Mesenchymal stem cell (in vitro differentiated cells and primary cell): Measurements from ENCODE around the gene PRKG1.

ENCODE experiments used
- DNase-seq: peaks from one replicate; pipeline ENCODE4 v3.0.0-alpha.2; 2013
- H2AFZ ChIP-seq: one replicate; pipeline ENCODE4 v1.6.1; 2013; ENCODE audit warnings: low read depth, mild to moderate bottlenecking, control low read depth, inconsistent platforms, low read length, moderate library complexity
- H2AK5ac ChIP-seq: 2 replicates; pipeline ENCODE4 v1.6.1; 2013; ENCODE audit warnings: low read length, moderate library complexity, mild to moderate bottlenecking, inconsistent platforms; ENCODE audit not compliant: severe bottlenecking
- H2BK120ac ChIP-seq: one replicate; pipeline ENCODE4 v1.6.1; 2013; ENCODE audit warnings: low read depth, mild to moderate bottlenecking, inconsistent platforms, low read length, moderate library complexity
- H2BK12ac ChIP-seq, 2 experiments: one replicate each; pipeline ENCODE4 v1.6.1; 2013; ENCODE audit warnings: inconsistent platforms in 2 of 2, low read length in 2 of 2, mild to moderate bottlenecking in 2 of 2, moderate library complexity in 2 of 2, control low read depth in 1 of 2
- H2BK15ac ChIP-seq: one replicate; pipeline ENCODE4 v1.6.1; 2013; ENCODE audit warnings: mild to moderate bottlenecking, low read depth, inconsistent platforms; ENCODE audit not compliant: poor library complexity, severe bottlenecking
- H2BK5ac ChIP-seq: 2 replicates; pipeline ENCODE4 v1.6.1; 2013; ENCODE audit warnings: low read depth, mild to moderate bottlenecking, low read length, control low read depth, inconsistent platforms; ENCODE audit not compliant: poor library complexity, severe bottlenecking
- H3K14ac ChIP-seq, 2 experiments: one replicate each; pipeline ENCODE4 v1.6.1; 2013; ENCODE audit warnings: inconsistent platforms in 2 of 2, low read length in 2 of 2, control low read depth in 1 of 2, mild to moderate bottlenecking in 1 of 2, moderate library complexity in 1 of 2
- H3K18ac ChIP-seq, 2 experiments: one replicate each; pipeline ENCODE4 v1.6.1; 2013; ENCODE audit warnings: inconsistent platforms in 2 of 2, low read length in 2 of 2, control low read depth in 1 of 2, low read depth in 1 of 2, mild to moderate bottlenecking in 1 of 2
- H3K23ac ChIP-seq, 2 experiments: one replicate each; pipeline ENCODE4 v1.6.1; 2013; ENCODE audit warnings: inconsistent platforms in 2 of 2, low read length in 2 of 2, mild to moderate bottlenecking in 2 of 2, moderate library complexity in 2 of 2, control low read depth in 1 of 2
- H3K27ac ChIP-seq: 2 replicates; pipeline ENCODE4 v1.5.1; 2013; ENCODE audit warnings: mild to moderate bottlenecking, moderate library complexity, low read length, control low read depth, inconsistent platforms; ENCODE audit not compliant: poor library complexity, severe bottlenecking
- H3K27me3 ChIP-seq, 2 experiments: 2 replicates each; pipeline versions ENCODE4 v1.6.1 to v1.7.0; 2013; ENCODE audit warnings: low read length in 2 of 2, mild to moderate bottlenecking in 2 of 2, moderate library complexity in 2 of 2, control low read depth in 1 of 2, inconsistent platforms in 1 of 2; ENCODE audit not compliant: control insufficient read depth in 1 of 2, insufficient read depth in 1 of 2
- H3K36me3 ChIP-seq, 2 experiments: 2 replicates each; pipeline versions ENCODE4 v1.6.1 to v1.7.0; 2013; ENCODE audit warnings: low read length in 2 of 2, control low read depth in 1 of 2, inconsistent platforms in 1 of 2, low read depth in 1 of 2, mild to moderate bottlenecking in 1 of 2; ENCODE audit not compliant: insufficient read depth in 2 of 2, control insufficient read depth in 1 of 2
- H3K4ac ChIP-seq, 2 experiments: one replicate each; pipeline ENCODE4 v1.6.1; 2013; ENCODE audit warnings: inconsistent platforms in 2 of 2, low read length in 2 of 2, mild to moderate bottlenecking in 2 of 2, moderate library complexity in 2 of 2, control low read depth in 1 of 2, low read depth in 1 of 2
- H3K4me1 ChIP-seq: 2 replicates; pipeline ENCODE4 v1.6.1; 2013; ENCODE audit warnings: low read depth, low read length, control low read depth; ENCODE audit not compliant: control insufficient read depth, insufficient read depth
- H3K4me2 ChIP-seq: 2 replicates; pipeline ENCODE4 v1.6.1; 2013; ENCODE audit warnings: low read length, mild to moderate bottlenecking, inconsistent platforms; ENCODE audit not compliant: poor library complexity, severe bottlenecking
- H3K4me3 ChIP-seq, 2 experiments: 2 replicates each; pipeline versions ENCODE4 v1.5.1 to v1.7.0; 2013; ENCODE audit warnings: low read length in 2 of 2, mild to moderate bottlenecking in 2 of 2, control low read depth in 1 of 2, low read depth in 1 of 2; ENCODE audit not compliant: insufficient read depth in 1 of 2
- H3K79me1 ChIP-seq: replicated peaks from 2 replicates; pipeline ENCODE4 v1.6.1; 2013; ENCODE audit warnings: mild to moderate bottlenecking, control low read depth, low read length, inconsistent platforms; ENCODE audit not compliant: poor library complexity, severe bottlenecking
- H3K9ac ChIP-seq: 2 replicates; pipeline ENCODE4 v1.7.0; 2013; ENCODE audit warnings: mild to moderate bottlenecking, low read length, moderate library complexity
- H3K9me3 ChIP-seq: 2 replicates; pipeline ENCODE4 v1.7.0; 2013; ENCODE audit warnings: mild to moderate bottlenecking, low read length; ENCODE audit not compliant: control insufficient read depth
- H4K8ac ChIP-seq: one replicate; pipeline ENCODE4 v1.6.1; 2013; ENCODE audit warnings: inconsistent platforms, mild to moderate bottlenecking, low read length, moderate library complexity
- H4K91ac ChIP-seq: one replicate; pipeline ENCODE4 v1.6.1; 2013; ENCODE audit warnings: mild to moderate bottlenecking, low read length, inconsistent platforms
- WGBS: methylation state at CpG from one replicate; pipeline ENCODE4 v1.1.7; 2013; ENCODE audit warnings: mixed read lengths; 5-methylcytosine and 5-hydroxymethylcytosine counted together

Gene PRKG1

GRCh38 chr10:51744235-51745000 lies 670.1 kb downstream of the PRKG1 start:
- Histone ChIP-seq H3K27me3 (no peaks in the 10 kb centered on the region), H3K4ac (no peak overlapping the region), H3K27ac (no peak overlapping the region), H3K4me1 (no peaks in the 10 kb centered on the region), H3K4me2 (no peak overlapping the region), H2AFZ (no peak overlapping the region), H2BK12ac (no peak overlapping the region), H2BK5ac (no peak overlapping the region), H3K36me3 (no peaks in the 10 kb centered on the region), H3K18ac (no peak overlapping the region), H2BK120ac (no peak overlapping the region), H3K23ac (no peak overlapping the region), H3K9ac (no peak overlapping the region), H4K91ac (no peak overlapping the region), H2BK15ac (no peak overlapping the region), H3K9me3 (no peaks in the 10 kb centered on the region), H3K4me3 (no peak overlapping the region), H3K79me1 (no peaks in the 10 kb centered on the region), H2AK5ac (no peak overlapping the region), H3K14ac (no peak overlapping the region), H4K8ac (no peak overlapping the region)
- DNase-seq = no peak
- WGBS = 91% methylated on average over 5 of the region's 6 CpGs

- Histone ChIP-seq H2BK120ac (no peak overlapping the region), H4K91ac (no peak overlapping the region), H2AFZ (no peak overlapping the region), H3K9me3 (no peaks in the 10 kb centered on the region), H3K4me1 (no peaks in the 10 kb centered on the region), H3K4ac (no peak overlapping the region), H3K9ac (no peak overlapping the region), H2BK5ac (no peak overlapping the region), H3K79me1 (no peaks in the 10 kb centered on the region), H3K14ac (no peak overlapping the region), H2AK5ac (no peak overlapping the region), H3K23ac (no peak overlapping the region), H2BK15ac (no peak overlapping the region), H4K8ac (no peak overlapping the region), H3K4me3 (no peak overlapping the region), H3K36me3 (no peaks in the 10 kb centered on the region), H3K27ac (no peak overlapping the region), H3K4me2 (no peak overlapping the region), H2BK12ac (no peak overlapping the region), H3K27me3 (no peaks in the 10 kb centered on the region), H3K18ac (no peak overlapping the region)
- DNase-seq = no peak
- 97% methylated on average over 2 of the region's 2 CpGs for WGBS
Observed at GRCh38 chr10:51745397-51745796, 671.1 kb downstream of the PRKG1 start.

GRCh38 chr10:51747216-51747615 lies 672.9 kb downstream of the PRKG1 start:
- Histone ChIP-seq H3K18ac (no peak overlapping the region), H4K8ac (no peak overlapping the region), H4K91ac (no peak overlapping the region), H3K27ac (no peak overlapping the region), H3K79me1 (no peaks in the 10 kb centered on the region), H2AFZ (no peak overlapping the region), H2BK5ac (no peak overlapping the region), H3K4me2 (no peak overlapping the region), H3K9me3 (no peaks in the 10 kb centered on the region), H2AK5ac (no peak overlapping the region), H2BK12ac (no peak overlapping the region), H3K4me3 (no peak overlapping the region), H3K4ac (no peak overlapping the region), H3K23ac (no peak overlapping the region), H3K27me3 (no peaks in the 10 kb centered on the region), H2BK15ac (no peak overlapping the region), H3K9ac (no peak overlapping the region), H2BK120ac (no peak overlapping the region), H3K4me1 (no peaks in the 10 kb centered on the region), H3K14ac (no peak overlapping the region), H3K36me3 (no peaks in the 10 kb centered on the region)
- WGBS = 78% methylated on average over 1 of the region's 1 CpG
- no peak for DNase-seq

- Histone ChIP-seq H3K79me1 (no peaks in the 10 kb centered on the region), H4K8ac (no peak overlapping the region), H3K23ac (no peak overlapping the region), H3K9ac (no peak overlapping the region), H2BK5ac (no peak overlapping the region), H3K18ac (no peak overlapping the region), H4K91ac (no peak overlapping the region), H2BK15ac (no peak overlapping the region), H3K36me3 (no peaks in the 10 kb centered on the region), H3K4me3 (no peak overlapping the region), H2BK120ac (no peak overlapping the region), H2AK5ac (no peak overlapping the region), H3K14ac (no peak overlapping the region), H3K9me3 (no peaks in the 10 kb centered on the region), H2AFZ (no peak overlapping the region), H3K27ac (no peak overlapping the region), H3K27me3 (no peaks in the 10 kb centered on the region), H2BK12ac (no peak overlapping the region), H3K4ac (no peak overlapping the region), H3K4me2 (no peak overlapping the region), H3K4me1 (no peaks in the 10 kb centered on the region)
- 81% methylated on average over 1 of the region's 1 CpG for WGBS
- no peak for DNase-seq
Observed at GRCh38 chr10:51748959-51749358, 674.7 kb downstream of the PRKG1 start.
